CD14-positive monocyte (primary cell): Measurements from ENCODE around the gene WDR91. TPM values are rescaled to one million over a fixed set of nuclear protein-coding genes. Genes with fewer than 3 reads are reported as not detected.
A peak's percentile ranks its signal among the peaks of the same experiment; 100 is the strongest.

Experiments
- DNase-seq, 3 donors: peaks; one replicate each; pipeline ENCODE4 v3.0.0-alpha.2; 2011 to 2022
- H2AFZ ChIP-seq: 2 replicates; pipeline ENCODE4 v1.6.0; 2012; ENCODE audit warnings: mild to moderate bottlenecking, low read depth, low read length, inconsistent platforms; ENCODE audit not compliant: insufficient read depth, poor library complexity, severe bottlenecking
- H3K27ac ChIP-seq, 2 donors: 1 replicate in 1 of 2; 2 replicates in 1 of 2; pipeline ENCODE4 v1.5.1; 2012 to 2013; ENCODE audit warnings: low read length in 2 of 2, control low read depth in 1 of 2, inconsistent platforms in 1 of 2, low read depth in 1 of 2, mild to moderate bottlenecking in 1 of 2
- H3K27me3 ChIP-seq, 2 donors: one replicate each; pipeline versions ENCODE4 v1.6.0 to v1.6.1; 2011 to 2013; ENCODE audit warnings: low read length in 2 of 2; ENCODE audit not compliant: control insufficient read depth in 2 of 2, insufficient read depth in 2 of 2
- H3K36me3 ChIP-seq, 2 donors: replicated peaks in 1 of 2; 1 replicate in 1 of 2; 2 replicates in 1 of 2; pipeline versions ENCODE4 v1.5.1 to v1.6.1; 2012 to 2013; ENCODE audit warnings: low read length in 2 of 2, control low read depth in 1 of 2, inconsistent platforms in 1 of 2, mild to moderate bottlenecking in 1 of 2; ENCODE audit not compliant: insufficient read depth in 2 of 2, control insufficient read depth in 1 of 2
- H3K4me1 ChIP-seq, 2 donors: 1 replicate in 1 of 2; 2 replicates in 1 of 2; pipeline versions ENCODE4 v1.5.1 to v1.6.1; 2012 to 2013; ENCODE audit warnings: low read length in 2 of 2, control low read depth in 1 of 2, inconsistent platforms in 1 of 2, mild to moderate bottlenecking in 1 of 2, moderate library complexity in 1 of 2; ENCODE audit not compliant: insufficient read depth in 2 of 2, control insufficient read depth in 1 of 2
- H3K4me2 ChIP-seq: replicated peaks from 2 replicates; pipeline ENCODE3; 2012; ENCODE audit warnings: low read length, moderate library complexity, mild to moderate bottlenecking; ENCODE audit not compliant: poor library complexity, severe bottlenecking; ENCODE audit errors: extremely low read depth
- H3K4me3 ChIP-seq, 3 experiments: fragments of 200-600 bp in 1 of 3; sonication (generic) in 1 of 3; replicated peaks in 1 of 3; 1 replicate in 2 of 3; 2 replicates in 1 of 3; pipeline ENCODE4 v1.5.1; 2011 to 2013; ENCODE audit warnings: low read length in 3 of 3, mild to moderate bottlenecking in 3 of 3, control low read depth in 2 of 3, low read depth in 2 of 3, inconsistent platforms in 1 of 3, moderate library complexity in 1 of 3
- H3K79me2 ChIP-seq: 2 replicates; pipeline ENCODE4 v1.6.0; 2012; ENCODE audit warnings: mild to moderate bottlenecking, control low read depth, inconsistent platforms, low read length, moderate library complexity; ENCODE audit not compliant: insufficient read depth
- H3K9ac ChIP-seq: 2 replicates; pipeline ENCODE4 v1.6.0; 2017; ENCODE audit warnings: low read length, mild to moderate bottlenecking; ENCODE audit not compliant: insufficient read depth, poor library complexity, severe bottlenecking
- H3K9me3 ChIP-seq, 2 donors: replicated peaks in 1 of 2; 1 replicate in 1 of 2; 2 replicates in 1 of 2; pipeline versions ENCODE4 v1.5.1 to v1.6.1; 2012 to 2013; ENCODE audit warnings: low read length in 2 of 2, control low read depth in 1 of 2; ENCODE audit not compliant: control insufficient read depth in 1 of 2, insufficient read depth in 1 of 2
- H4K20me1 ChIP-seq: 2 replicates; pipeline ENCODE4 v1.6.0; 2012; ENCODE audit warnings: mild to moderate bottlenecking, low read length, control low read depth, moderate library complexity; ENCODE audit not compliant: insufficient read depth
- H3K27ac Mint-ChIP-seq, 7 donors: one replicate each; pipeline ENCODE4 v1.8.0; 2020; ENCODE audit warnings: mild to moderate bottlenecking in 7 of 7, mixed read lengths in 7 of 7, moderate library complexity in 6 of 7, inconsistent platforms in 2 of 7
- H3K27me3 Mint-ChIP-seq, 3 donors: one replicate each; pipeline ENCODE4 v1.8.0; 2021 to 2022; ENCODE audit warnings: low read depth in 3 of 3, mild to moderate bottlenecking in 3 of 3, mixed read lengths in 3 of 3, moderate library complexity in 3 of 3, inconsistent platforms in 1 of 3
- H3K36me3 Mint-ChIP-seq, 2 donors: one replicate each; pipeline ENCODE4 v1.8.0; 2020; ENCODE audit warnings: mixed read lengths in 2 of 2, inconsistent platforms in 1 of 2, mild to moderate bottlenecking in 1 of 2
- H3K4me1 Mint-ChIP-seq: one replicate; pipeline ENCODE4 v1.8.0; 2020; ENCODE audit warnings: mild to moderate bottlenecking, mixed read lengths
- H3K4me3 Mint-ChIP-seq, 2 donors: one replicate each; pipeline ENCODE4 v1.8.0; 2020; ENCODE audit warnings: mild to moderate bottlenecking in 2 of 2, mixed read lengths in 2 of 2, moderate library complexity in 1 of 2
- H3K9me3 Mint-ChIP-seq, 7 donors: one replicate each; pipeline ENCODE4 v1.8.0; 2020 to 2022; ENCODE audit warnings: mixed read lengths in 7 of 7, mild to moderate bottlenecking in 6 of 7, moderate library complexity in 6 of 7, inconsistent platforms in 2 of 7
- CTCF ChIP-seq: fragments of 200-600 bp; IDR thresholded peaks from one replicate; pipeline ENCODE4 v1.8.0; 2022; ENCODE audit warnings: antibody characterized with exemption, mild to moderate bottlenecking
- WGBS: methylation state at CpG from one replicate; pipeline ENCODE4 v1.1.5; 2013; ENCODE audit warnings: missing lambda C conversion rate; ENCODE audit not compliant: insufficient coverage; 5-methylcytosine and 5-hydroxymethylcytosine counted together
- intact Hi-C, 2 donors: fragments of 100-400 bp; cut with micrococcal nuclease; formaldehyde crosslinking; loops; one replicate each; pipeline versions ENCODE4 v1.15.0 to v1.15.1; 2023
- polyA minus RNA-seq: library from RNA; depleted of rRNA, polyadenylated mRNA; stranded (reverse); fragments of >200 nt; gene quantifications from 2 replicates; pipeline ENCODE4 v1.2.3, GENCODE V29; 2012
- polyA plus RNA-seq, 3 donors: library from polyadenylated mRNA; depleted of rRNA in 1 of 3; unstranded in 2 of 3; stranded (reverse) in 1 of 3; fragments of 300-500 nt in 2 of 3; fragments of >200 nt in 1 of 3; fragmentation: Illumina TruSeq in 2 of 3; gene quantifications; 1 replicate in 2 of 3; 2 replicates in 1 of 3; pipeline ENCODE4 v1.2.3, GENCODE V29; 2012 to 2021
- total RNA-seq, 12 experiments: library from RNA in 1 of 12; stranded (reverse) in 1 of 12; fragments of 120-200 nt in 1 of 12; gene quantifications; one replicate each; pipeline ENCODE4 v1.2.4 and lab custom pipeline; 2013 to 2026; ENCODE audit warnings: mixed read lengths in 6 of 12, inconsistent platforms in 1 of 12

WDR91 gene
- total RNA-seq (2013) = 22.7 TPM
- 10 to 100 TPM in 1 of 3 donors, 1 to 10 TPM in 2; 2.5 to 35.0 (median 3.9) TPM for polyA plus RNA-seq
- polyA minus RNA-seq = 28.3 and 37.5 TPM in 2 replicates
- total RNA-seq (lab: John Stamatoyannopoulos, UW) = 11.2 to 132 (median 53.5) reads per million in 11 experiments

- DNase-seq = peak; percentile 93
- WGBS = under 1% methylated on average over 67 of the region's 82 CpGs
Measured at GRCh38 chr7:135211179-135211945, at the start of gene WDR91. Gene WDR91, minus strand, starts transcription at chr7:135211526. Its CDS starts 24 bp downstream, at chr7:135211502.

More at GRCh38 chr7:135211179-135211945, at the start of gene WDR91:
- Histone ChIP-seq H3K9ac (peak within 1 kb of the TSS; percentile 97), H4K20me1 (no peaks in the 10 kb centered on the region), H3K4me1 (peaks cover 44% of the 10 kb centered on the region in 2 donors), H3K36me3 (peaks cover 0 to under 1% of the 10 kb centered on the region in 2 donors), H3K27me3 (no peaks in the 10 kb centered on the region), H3K4me3 (peak within 1 kb of the TSS; percentile 89 to 90 (median 89)), H2AFZ (peak within 1 kb of the TSS; percentile 89), H3K79me2 (peaks cover 4% of the 10 kb centered on the region), H3K4me2 (peak within 1 kb of the TSS; percentile 89), H3K9me3 (no peaks in the 10 kb centered on the region), H3K27ac (peak within 1 kb of the TSS; percentile 57 to 94)
- Mint-ChIP-seq H3K4me1 (peaks cover 44% of the 10 kb centered on the region), H3K4me3 (peak within 1 kb of the TSS; percentile 94 to 98), H3K27me3 (peaks cover 1 to 9% (median 2%) of the 10 kb centered on the region in 3 donors), H3K27ac (peak within 1 kb of the TSS; percentile 91 to 99 (median 98)), H3K36me3 (peaks cover 7 to 13% of the 10 kb centered on the region in 2 donors), H3K9me3 (no peaks in the 10 kb centered on the region)
- intact Hi-C loops = loop anchor here (5.0 kb wide), 2 partner anchors 39 to 64 kb away; partner anchors contain the start of genes CYREN (in 1 of the 2) and TMEM140 (in 1 of the 2)
- TF ChIP-seq CTCF = no peak
